ENCODE measurements around the gene HM13. TPM values are rescaled to one million over a fixed set of nuclear protein-coding genes. Genes with fewer than 3 reads are reported as not detected.
A peak's percentile ranks its signal among the peaks of the same experiment; 100 is the strongest.

The HM13 gene
- total and polyA plus RNA-seq, 9 of the 15 experiments (the other 6 are each of a cell fraction or from before 2014, with no cell fraction given), result 7.7 to 136 (median 74.5) TPM

- TF ChIP-seq DEAF1 (CRISPR knock-in tag; IDR thresholded peaks at IDR 0.05), result no peak
- no peak; the same call in 1 of the 2 replicates for TF ChIP-seq ATF6 (CRISPR knock-in tag; IDR thresholded peaks at IDR 0.05)
- peak; percentile 93 for TF ChIP-seq KDM5B (IDR thresholded peaks at IDR 0.05; ENCODE audit: insufficient replicate concordance, low read depth, low read length)
- no peak for TF ChIP-seq CBX8 (IDR thresholded peaks at IDR 0.05; ENCODE audit: borderline replicate concordance, extremely low read depth, low read depth, low read length, poor library complexity, severe bottlenecking)
- TF ChIP-seq SMARCA5 (IDR thresholded peaks at IDR 0.05), result no peak
- peak; percentile 86 for TF ChIP-seq POLR2B (IDR thresholded peaks at IDR 0.05; ENCODE audit: low read depth, partially characterized antibody)
- no peak for TF ChIP-seq MAFF (IDR thresholded peaks at IDR 0.05; ENCODE audit: low read length)
- TF ChIP-seq ARID4B (CRISPR knock-in tag; IDR thresholded peaks at IDR 0.05), result peak; percentile 93
- peak; percentile 95 to 98 for TF ChIP-seq MNT (conservative IDR thresholded peaks at IDR 0.05)
- peak; percentile 92 for TF ChIP-seq CREB3L1 (IDR thresholded peaks at IDR 0.05; ENCODE audit: borderline replicate concordance, low read depth)
- no peak for TF ChIP-seq RFX5 (IDR thresholded peaks at IDR 0.05; ENCODE audit: low read depth, low read length)
- TF ChIP-seq LARP7 (IDR thresholded peaks at IDR 0.05), result no peak
- no peak for TF ChIP-seq IRF1 (CRISPR knock-in tag; IDR thresholded peaks at IDR 0.05; ENCODE audit: borderline replicate concordance)
Observed at GRCh38 chr20:31514154-31515071, at the start of gene HM13 (continued).
